Esophagus muscularis mucosa (tissue), 4 donors: ENCODE measurements around the gene ZNF25. TPM values are rescaled to one million over a fixed set of nuclear protein-coding genes. Genes with fewer than 3 reads are reported as not detected.
"Not testable (repeated sequence)": the region's sequence is repeated elsewhere in the genome, so short reads cannot be mapped to it uniquely, and the experiment has no call there.

Experiments used
- DNase-seq: peaks from one replicate; pipeline ENCODE4 v3.0.0-alpha.2; 2017; ENCODE audit errors: extremely low spot score
- H3K27ac ChIP-seq, 4 donors: fragments of 200-600 bp; sonication (generic); replicated peaks in 1 of 4; 1 replicate in 3 of 4; 2 replicates in 1 of 4; pipeline ENCODE4 v1.5.1; 2016 to 2019; ENCODE audit warnings: mild to moderate bottlenecking in 1 of 4
- H3K27me3 ChIP-seq, 4 donors: fragments of 200-600 bp; sonication (generic); one replicate each; pipeline versions ENCODE4 v1.5.1 to v1.6.0; 2016 to 2019
- H3K36me3 ChIP-seq, 4 donors: fragments of 200-600 bp; sonication (generic); one replicate each; pipeline ENCODE4 v1.5.1; 2016 to 2019
- H3K4me1 ChIP-seq, 4 donors: fragments of 200-600 bp; sonication (generic); one replicate each; pipeline ENCODE4 v1.5.1; 2016 to 2019
- H3K4me3 ChIP-seq, 4 donors: fragments of 200-600 bp; sonication (generic); 1 replicate in 2 of 4; 2 replicates in 2 of 4; pipeline ENCODE4 v1.5.1; 2016 to 2019; ENCODE audit warnings: mild to moderate bottlenecking in 4 of 4, moderate library complexity in 1 of 4
- H3K9me3 ChIP-seq, 4 donors: fragments of 200-600 bp; sonication (generic); 1 replicate in 3 of 4; 2 replicates in 1 of 4; pipeline ENCODE4 v1.5.1; 2016 to 2019
- CTCF ChIP-seq, 3 experiments: fragments of 200-600 bp in 2 of 3; fragments of 450-650 bp in 1 of 3; sonication (generic) in 2 of 3; IDR thresholded peaks; one replicate each; pipeline ENCODE4 v1.5.1; 2017 to 2019; ENCODE audit warnings: antibody characterized with exemption in 3 of 3, mild to moderate bottlenecking in 2 of 3, moderate library complexity in 1 of 3
- EP300 ChIP-seq: sonication (generic); formaldehyde crosslinking; IDR thresholded peaks from one replicate; pipeline ENCODE4 v1.6.1; 2017; ENCODE audit warnings: antibody characterized with exemption
- POLR2A ChIP-seq: fragments of 450-650 bp; IDR thresholded peaks from one replicate; pipeline ENCODE4 v1.6.1; 2017; ENCODE audit warnings: antibody characterized with exemption, moderate library complexity, mild to moderate bottlenecking, low read depth
- POLR2AphosphoS5 ChIP-seq, 2 donors: sonication (generic); formaldehyde crosslinking; IDR thresholded peaks; one replicate each; pipeline ENCODE4 v1.6.1; 2017; ENCODE audit warnings: antibody characterized with exemption in 2 of 2
- WGBS: methylation state at CpG from one replicate; pipeline ENCODE4 v1.1.5; 2018; 5-methylcytosine and 5-hydroxymethylcytosine counted together
- intact Hi-C: fragments of 100-400 bp; cut with DNase I; formaldehyde crosslinking; loops from one replicate; pipeline ENCODE4 v1.15.1; 2023
- total RNA-seq, 4 donors: library from RNA; depleted of rRNA; stranded (reverse); fragments of >200 nt; gene quantifications; one replicate each; pipeline versions ENCODE4 v1.1.0 to v1.2.1, GENCODE V29; 2016

Gene ZNF25
- 10 to 100 TPM; 16.4 to 24.5 (median 19.6) TPM for total RNA-seq

- WGBS, result under 1% methylated on average over 24 of the region's 66 CpGs
- Histone ChIP-seq H3K4me1 (peaks cover 6 to 20% (median 18%) of the 10 kb centered on the region in 4 donors), H3K4me3 (peak within 1 kb of the TSS; percentile 77 to 97 (median 95)), H3K9me3 (no peaks in the 10 kb centered on the region), H3K36me3 (peaks cover 0 to 4% (median under 1%) of the 10 kb centered on the region in 4 donors), H3K27me3 (no peaks in the 10 kb centered on the region), H3K27ac (peak within 1 kb of the TSS; percentile 96 to 99 (median 98))
- peak; percentile 100 for DNase-seq
- intact Hi-C loops, result loop anchor here (1.0 kb wide), 1 partner anchor 119 kb away; the partner anchor contains the start of gene ZNF248
- TF ChIP-seq EP300, result no peak
- peak; percentile 73 for TF ChIP-seq POLR2A
- peak; percentile 94 to 97 for TF ChIP-seq POLR2AphosphoS5 (IDR thresholded peaks at IDR 0.05)
- TF ChIP-seq CTCF (IDR thresholded peaks at IDR 0.05), result peak; percentile 83 to 90 (median 88)
These were observed at the start of gene ZNF25 for GRCh38 chr10:37976091-37976879. ZNF25 (minus strand) TSS chr10:37976647; CDS start chr10:37971722, 4,925 bp downstream.

DNA sequence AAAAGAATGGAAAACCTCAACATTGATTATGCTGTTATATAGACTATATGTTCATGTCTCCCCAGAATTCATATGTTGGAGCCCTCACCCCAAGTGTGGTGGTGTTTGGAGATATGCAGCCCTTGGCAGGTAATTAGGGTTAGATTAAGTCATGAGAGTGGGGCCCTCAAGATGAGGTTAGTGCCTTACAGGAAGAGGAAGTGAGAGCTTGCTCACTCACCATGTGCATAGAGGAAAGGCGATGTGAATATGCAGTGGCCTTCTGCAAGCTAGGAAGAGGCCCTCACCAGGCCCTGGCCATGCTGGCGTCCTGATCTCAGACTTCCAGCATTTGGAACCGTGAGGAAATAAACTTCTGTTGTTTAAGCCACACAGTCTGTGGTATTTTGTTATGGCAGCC, 48.8 kb upstream of the ZNF25 start:
- 74% methylated on average over 3 of the region's 3 CpGs for WGBS
- peaks cover 34 to 97% (median 78%) of the 10 kb centered on the region in 4 donors for H3K36me3 ChIP-seq
- H3K27ac ChIP-seq, result no peak overlapping the region
- DNase-seq, result no peak
- no peaks in the 10 kb centered on the region for H3K9me3 ChIP-seq
- no peak overlapping the region for H3K4me3 ChIP-seq
- H3K27me3 ChIP-seq, result no peaks in the 10 kb centered on the region
- TF ChIP-seq POLR2A (no peak), EP300 (no peak), POLR2AphosphoS5 (IDR thresholded peaks at IDR 0.05) (no peak), CTCF (IDR thresholded peaks at IDR 0.05) (no peak)
- intact Hi-C loops, result no loop called here
- no peaks in the 10 kb centered on the region for H3K4me1 ChIP-seq

GRCh38 chr10:38019124-38019523, 42.7 kb upstream of the ZNF25 start:
- H3K4me3 ChIP-seq, result not testable (repeated sequence)

DNA sequence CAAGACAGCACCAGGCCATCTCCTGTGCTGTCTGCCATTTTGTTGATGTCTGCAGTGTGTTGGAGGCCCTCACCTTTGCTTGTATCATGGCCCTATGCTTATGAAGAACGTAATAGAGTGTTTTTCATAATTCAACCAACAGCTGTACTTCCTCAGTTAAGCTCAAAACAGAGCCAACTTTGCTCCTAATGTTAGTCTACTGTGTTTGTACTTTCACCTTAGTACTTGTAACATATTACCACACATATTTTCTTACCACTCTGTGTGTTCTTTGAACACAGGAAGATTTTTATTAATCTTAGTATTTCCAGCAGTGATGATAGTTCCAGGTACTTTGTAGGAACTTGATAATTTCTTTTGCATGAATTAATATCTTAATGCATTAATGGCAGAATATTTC, 39.9 kb upstream of the ZNF25 start:
- no peak for DNase-seq
- TF ChIP-seq CTCF (IDR thresholded peaks at IDR 0.05), result no peak
- TF ChIP-seq POLR2AphosphoS5 (IDR thresholded peaks at IDR 0.05), result no peak
- no peak for TF ChIP-seq EP300
- no peak for TF ChIP-seq POLR2A
- WGBS, result 68% methylated on average over 1 of the region's 1 CpG
- H3K27me3 ChIP-seq, result no peaks in the 10 kb centered on the region
- H3K27ac ChIP-seq, result no peak overlapping the region
- H3K36me3 ChIP-seq, result peaks cover 20 to 84% (median 62%) of the 10 kb centered on the region in 4 donors
- H3K9me3 ChIP-seq, result no peaks in the 10 kb centered on the region
- intact Hi-C loops, result loop anchor here (10.0 kb wide), 1 partner anchor 78 kb away; the partner anchor contains the start of gene ZNF37A
- peaks cover 7 to 22% (median 16%) of the 10 kb centered on the region in 4 donors for H3K4me1 ChIP-seq
- H3K4me3 ChIP-seq, result no peak overlapping the region

More at GRCh38 chr10:38019124-38019523, 42.7 kb upstream of the ZNF25 start:
- 55% methylated on average over 4 of the region's 4 CpGs for WGBS
- intact Hi-C loops, result loop anchor here (10.0 kb wide), 1 partner anchor 76 kb away; the partner anchor contains the start of gene ZNF37A
- not testable (repeated sequence) for H3K9me3 ChIP-seq, H3K27me3 ChIP-seq, H3K27ac ChIP-seq, DNase-seq, H3K4me1 ChIP-seq
- peaks cover 26 to 97% (median 82%) of the 10 kb centered on the region in 4 donors for H3K36me3 ChIP-seq
